ENCODE results near the gene CHN2. TPM values are rescaled to one million over a fixed set of nuclear protein-coding genes. Genes with fewer than 3 reads are reported as not detected.
A peak's percentile ranks its signal among the peaks of the same experiment; 100 is the strongest.

CHN2 gene
- total RNA-seq, 1 experiment from 2014 or later = 61.2 TPM

- intact Hi-C loops (cut with micrococcal nuclease; ENCODE audit: unreplicated experiment) = no loop called here
- no peaks in the 10 kb centered on the region for H3K9me3 ChIP-seq (ENCODE audit: low read depth, low read length, poor library complexity, severe bottlenecking)
- no peak for TF ChIP-seq CTCF (conservative IDR thresholded peaks at IDR 0.05; ENCODE audit: low read depth, low read length)
- no peak for TF ChIP-seq EZH2 (IDR thresholded peaks at IDR 0.05; ENCODE audit: borderline replicate concordance, low read depth, low read length, poor library complexity, severe bottlenecking)
- H3K27ac ChIP-seq (ENCODE audit: low read depth, low read length, poor library complexity, severe bottlenecking) = no peak overlapping the region
- BruUV-seq (replicated peaks) = no TSS peak
- H3K4me1 ChIP-seq (ENCODE audit: insufficient read depth, low read length, poor library complexity, severe bottlenecking) = peaks cover 2% of the 10 kb centered on the region
- H3K36me3 ChIP-seq (ENCODE audit: insufficient read depth, low read length, poor library complexity, severe bottlenecking) = no peaks in the 10 kb centered on the region
- POLR2A ChIA-PET (ENCODE audit: low non-redundant PET) = no interaction called here
- H3K4me3 ChIP-seq (ENCODE audit: low read depth, low read length, poor library complexity, severe bottlenecking) = no peak overlapping the region
- no peaks in the 10 kb centered on the region for H3K27me3 ChIP-seq (replicated peaks; ENCODE audit: insufficient read depth, low read depth, low read length, poor library complexity)
- no peak for DNase-seq (ENCODE audit: low spot score)
- CTCF ChIA-PET = no interaction called here
These were observed 55.3 kb downstream of the CHN2 start for GRCh38 chr7:29249860-29250259.

DNA sequence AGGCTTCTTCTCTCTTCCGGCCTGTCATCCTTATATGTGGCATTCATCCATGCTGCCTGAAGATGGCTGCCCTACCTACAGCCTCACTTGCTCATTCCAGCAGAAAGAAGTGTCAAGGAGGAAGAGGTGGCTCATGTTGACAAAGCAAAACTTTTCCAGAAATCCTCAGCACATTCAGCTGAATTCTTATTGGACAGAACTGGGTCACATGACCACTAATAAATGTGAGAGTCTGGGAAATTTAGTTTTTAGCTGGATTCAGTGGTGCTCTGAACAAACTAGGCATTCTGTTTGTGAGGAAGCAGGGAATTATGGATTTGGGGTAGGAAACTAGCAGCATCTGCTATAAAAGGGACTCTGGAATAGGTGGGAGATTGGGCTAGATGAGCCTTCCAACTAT, 58.6 kb downstream of the CHN2 start:
- Histone ChIP-seq H3K36me3 (ENCODE audit: insufficient read depth, low read length, poor library complexity, severe bottlenecking) (no peaks in the 10 kb centered on the region), H3K27ac (ENCODE audit: low read depth, low read length, poor library complexity, severe bottlenecking) (no peak overlapping the region), H3K27me3 (replicated peaks; ENCODE audit: insufficient read depth, low read depth, low read length, poor library complexity) (no peaks in the 10 kb centered on the region), H3K9me3 (ENCODE audit: low read depth, low read length, poor library complexity, severe bottlenecking) (no peaks in the 10 kb centered on the region), H3K4me1 (ENCODE audit: insufficient read depth, low read length, poor library complexity, severe bottlenecking) (peaks cover 17% of the 10 kb centered on the region), H3K4me3 (ENCODE audit: low read depth, low read length, poor library complexity, severe bottlenecking) (no peak overlapping the region)
- ChIA-PET CTCF (no interaction called here), POLR2A (ENCODE audit: low non-redundant PET) (no interaction called here)
- BruUV-seq (replicated peaks) = no TSS peak
- TF ChIP-seq EZH2 (IDR thresholded peaks at IDR 0.05; ENCODE audit: borderline replicate concordance, low read depth, low read length, poor library complexity, severe bottlenecking) = no peak
- no peak for TF ChIP-seq CTCF (conservative IDR thresholded peaks at IDR 0.05; ENCODE audit: low read depth, low read length)
- intact Hi-C loops (cut with micrococcal nuclease; ENCODE audit: unreplicated experiment) = no loop called here
- no peak for DNase-seq (ENCODE audit: low spot score)

DNA sequence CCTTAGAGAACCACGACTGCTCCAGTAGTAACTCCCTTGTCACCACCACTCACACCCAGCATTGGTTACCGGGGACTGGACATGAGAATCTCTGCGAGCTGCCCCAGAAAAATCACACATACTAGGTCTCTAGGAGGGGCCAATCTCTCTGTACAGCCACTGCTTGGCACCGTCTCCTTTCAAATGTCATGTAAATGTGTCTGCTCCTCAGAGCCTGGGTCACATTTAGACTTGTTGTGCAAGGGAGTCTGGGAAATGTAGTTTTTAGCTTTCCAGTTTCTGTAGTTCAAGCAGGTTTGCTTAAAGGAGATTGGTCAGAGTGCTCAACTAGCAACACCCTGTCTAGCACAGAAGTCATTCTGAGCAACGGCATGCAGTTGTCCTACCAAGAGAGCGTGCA, 60.0 kb downstream of the CHN2 start:
- H3K9me3 ChIP-seq (ENCODE audit: low read depth, low read length, poor library complexity, severe bottlenecking) = no peaks in the 10 kb centered on the region
- peaks cover 17% of the 10 kb centered on the region for H3K4me1 ChIP-seq (ENCODE audit: insufficient read depth, low read length, poor library complexity, severe bottlenecking)
- no TSS peak for BruUV-seq (replicated peaks)
- intact Hi-C loops (cut with micrococcal nuclease; ENCODE audit: unreplicated experiment) = no loop called here
- peak; percentile 43 for DNase-seq (ENCODE audit: low spot score)
- no peak overlapping the region for H3K27ac ChIP-seq (ENCODE audit: low read depth, low read length, poor library complexity, severe bottlenecking)
- POLR2A ChIA-PET (ENCODE audit: low non-redundant PET) = no interaction called here
- no peaks in the 10 kb centered on the region for H3K36me3 ChIP-seq (ENCODE audit: insufficient read depth, low read length, poor library complexity, severe bottlenecking)
- CTCF ChIA-PET = no interaction called here
- H3K4me3 ChIP-seq (ENCODE audit: low read depth, low read length, poor library complexity, severe bottlenecking) = no peak overlapping the region
- H3K27me3 ChIP-seq (replicated peaks; ENCODE audit: insufficient read depth, low read depth, low read length, poor library complexity) = no peaks in the 10 kb centered on the region
- TF ChIP-seq CTCF (conservative IDR thresholded peaks at IDR 0.05; ENCODE audit: low read depth, low read length) (no peak), EZH2 (IDR thresholded peaks at IDR 0.05; ENCODE audit: borderline replicate concordance, low read depth, low read length, poor library complexity, severe bottlenecking) (no peak)

All from A673 (cell line).